GM23248 (cell line): ENCODE data around the gene FURIN. TPM values are rescaled to one million over a fixed set of nuclear protein-coding genes. Genes with fewer than 3 reads are reported as not detected.

ENCODE experiments used
- DNase-seq: peaks from one replicate; pipeline ENCODE4 v3.0.0-alpha.2; 2015
- H2AFZ ChIP-seq: fragments of 200-600 bp; sonication (generic); 2 replicates; pipeline ENCODE4 v1.6.1; 2016; ENCODE audit warnings: antibody characterized with exemption
- H3F3A ChIP-seq: fragments of 200-600 bp; sonication (generic); 2 replicates; pipeline ENCODE4 v1.6.1; 2016; ENCODE audit warnings: mild to moderate bottlenecking, antibody characterized with exemption, mixed run types; ENCODE audit not compliant: insufficient read depth
- H3K27ac ChIP-seq: fragments of 200-600 bp; sonication (generic); 2 replicates; pipeline ENCODE4 v1.5.1; 2016; ENCODE audit warnings: mild to moderate bottlenecking
- H3K27me3 ChIP-seq: fragments of 200-600 bp; sonication (generic); replicated peaks from 2 replicates; pipeline ENCODE4 v1.6.1; 2016; ENCODE audit warnings: mild to moderate bottlenecking; ENCODE audit not compliant: insufficient read depth
- H3K36me3 ChIP-seq: fragments of 200-600 bp; sonication (generic); 2 replicates; pipeline ENCODE4 v1.6.1; 2016; ENCODE audit warnings: low read depth, mild to moderate bottlenecking
- H3K4me1 ChIP-seq: fragments of 200-600 bp; sonication (generic); 2 replicates; pipeline ENCODE4 v1.6.1; 2016; ENCODE audit warnings: mild to moderate bottlenecking; ENCODE audit not compliant: insufficient read depth
- H3K4me2 ChIP-seq: fragments of 200-600 bp; sonication (generic); one replicate; pipeline ENCODE4 v1.6.1; 2016; ENCODE audit warnings: mild to moderate bottlenecking; ENCODE audit not compliant: unreplicated experiment
- H3K4me3 ChIP-seq: fragments of 200-600 bp; sonication (generic); 2 replicates; pipeline ENCODE4 v1.5.1; 2016; ENCODE audit warnings: mild to moderate bottlenecking
- H3K79me2 ChIP-seq: fragments of 200-600 bp; sonication (generic); 2 replicates; pipeline ENCODE4 v1.6.1; 2016; ENCODE audit warnings: mild to moderate bottlenecking; ENCODE audit not compliant: insufficient read depth
- H3K9ac ChIP-seq: fragments of 200-600 bp; sonication (generic); 2 replicates; pipeline ENCODE4 v1.6.1; 2016; ENCODE audit warnings: mild to moderate bottlenecking
- H3K9me2 ChIP-seq: fragments of 200-600 bp; sonication (generic); 2 replicates; pipeline ENCODE4 v1.6.1; 2016; ENCODE audit warnings: mixed run types, mild to moderate bottlenecking, moderate library complexity; ENCODE audit not compliant: insufficient read depth
- H3K9me3 ChIP-seq: fragments of 200-600 bp; sonication (generic); one replicate; pipeline ENCODE4 v1.6.1; 2017; ENCODE audit warnings: low read depth
- H4K20me1 ChIP-seq: fragments of 200-600 bp; sonication (generic); 2 replicates; pipeline ENCODE4 v1.6.0; 2016; ENCODE audit not compliant: insufficient read depth
- EZH2 ChIP-seq: fragments of 200-600 bp; sonication (generic); IDR thresholded peaks from 2 replicates; pipeline ENCODE4 v1.6.1; 2018; ENCODE audit warnings: antibody characterized with exemption, mild to moderate bottlenecking; ENCODE audit not compliant: insufficient read depth, poor library complexity, severe bottlenecking
- EZH2phosphoT487 ChIP-seq: fragments of 200-600 bp; sonication (generic); IDR thresholded peaks from 2 replicates; pipeline ENCODE4 v1.6.1; 2018; ENCODE audit warnings: antibody characterized with exemption, moderate library complexity, mild to moderate bottlenecking, low read depth; ENCODE audit not compliant: insufficient read depth
- WGBS, 2 experiments: methylation state at CpG; one replicate each; pipeline ENCODE4 v1.1.6; 2015 to 2017; ENCODE audit warnings: low lambda C conversion rate in 2 of 2, low coverage in 1 of 2; ENCODE audit errors: missing lambda C conversion rate in 2 of 2; 5-methylcytosine and 5-hydroxymethylcytosine counted together
- in situ Hi-C: fragments of 300-500 bp; cut with MboI; formaldehyde crosslinking; loops from 2 replicates; pipeline ENCODE4 v1.15.0; 2020
- polyA plus RNA-seq: library from polyadenylated mRNA; unstranded; fragments of >200 nt; fragmentation: Nextera tagmentation; extraction: Ambion mirVana; gene quantifications from 2 replicates; pipeline ENCODE4 v1.2.1, GENCODE V29; 2016
- total RNA-seq: library from RNA; depleted of rRNA; stranded (reverse); fragments of >200 nt; shearing (Covaris generic); gene quantifications from 2 replicates; pipeline ENCODE4 v1.2.3, GENCODE V29; 2014

The FURIN gene
- total and polyA plus RNA-seq, 2 experiments from 2014 or later: 13.9 to 50.8 TPM

GRCh38 chr15:90877996-90878395 lies 9.6 kb downstream of the FURIN start:
- H3K9me3 ChIP-seq: no peaks in the 10 kb centered on the region
- TF ChIP-seq EZH2 (no peak), EZH2phosphoT487 (no peak)
- no peak overlapping the region for H3K4me2 ChIP-seq
- in situ Hi-C loops: loop anchor here (25.0 kb wide), 1 partner anchor 566 kb away; no protein-coding TSS in a partner anchor
- H3K27me3 ChIP-seq: no peaks in the 10 kb centered on the region
- peaks cover 5% of the 10 kb centered on the region; the same call in 1 of the 2 replicates for H3K36me3 ChIP-seq
- no peak overlapping the region for H3K9ac ChIP-seq
- WGBS, 2 experiments: 88 to 90% methylated on average over 13 to 14 of the region's 14 CpGs
- no peaks in the 10 kb centered on the region for H4K20me1 ChIP-seq
- no peaks in the 10 kb centered on the region for H3K9me2 ChIP-seq
- peaks cover 36% of the 10 kb centered on the region for H3K79me2 ChIP-seq
- no peak for DNase-seq
- H3F3A ChIP-seq: no peaks in the 10 kb centered on the region; the same call in 1 of the 2 replicates
- H2AFZ ChIP-seq: no peak overlapping the region
- peaks cover 13% of the 10 kb centered on the region for H3K4me1 ChIP-seq
- H3K4me3 ChIP-seq: no peak overlapping the region
- H3K27ac ChIP-seq: no peak overlapping the region

GRCh38 chr15:90878660-90879059 lies 10.3 kb downstream of the FURIN start:
- H3K27me3 ChIP-seq: no peaks in the 10 kb centered on the region
- H3K9ac ChIP-seq: no peak overlapping the region
- 91 to 95% methylated on average over 15 of the region's 15 CpGs for WGBS, 2 experiments
- peaks cover 6% of the 10 kb centered on the region for H3K4me1 ChIP-seq
- H3K4me3 ChIP-seq: no peak overlapping the region
- no peak for TF ChIP-seq EZH2
- no peak for TF ChIP-seq EZH2phosphoT487
- H3K27ac ChIP-seq: no peak overlapping the region
- H3F3A ChIP-seq: no peaks in the 10 kb centered on the region; the same call in 1 of the 2 replicates
- in situ Hi-C loops: loop anchor here (25.0 kb wide), 1 partner anchor 566 kb away; no protein-coding TSS in a partner anchor
- H3K79me2 ChIP-seq: peaks cover 30% of the 10 kb centered on the region
- no peak overlapping the region for H3K4me2 ChIP-seq
- no peak overlapping the region for H2AFZ ChIP-seq
- no peak for DNase-seq
- no peaks in the 10 kb centered on the region for H3K9me3 ChIP-seq
- peaks cover 5% of the 10 kb centered on the region; the same call in 1 of the 2 replicates for H3K36me3 ChIP-seq
- H3K9me2 ChIP-seq: no peaks in the 10 kb centered on the region
- no peaks in the 10 kb centered on the region for H4K20me1 ChIP-seq

DNA sequence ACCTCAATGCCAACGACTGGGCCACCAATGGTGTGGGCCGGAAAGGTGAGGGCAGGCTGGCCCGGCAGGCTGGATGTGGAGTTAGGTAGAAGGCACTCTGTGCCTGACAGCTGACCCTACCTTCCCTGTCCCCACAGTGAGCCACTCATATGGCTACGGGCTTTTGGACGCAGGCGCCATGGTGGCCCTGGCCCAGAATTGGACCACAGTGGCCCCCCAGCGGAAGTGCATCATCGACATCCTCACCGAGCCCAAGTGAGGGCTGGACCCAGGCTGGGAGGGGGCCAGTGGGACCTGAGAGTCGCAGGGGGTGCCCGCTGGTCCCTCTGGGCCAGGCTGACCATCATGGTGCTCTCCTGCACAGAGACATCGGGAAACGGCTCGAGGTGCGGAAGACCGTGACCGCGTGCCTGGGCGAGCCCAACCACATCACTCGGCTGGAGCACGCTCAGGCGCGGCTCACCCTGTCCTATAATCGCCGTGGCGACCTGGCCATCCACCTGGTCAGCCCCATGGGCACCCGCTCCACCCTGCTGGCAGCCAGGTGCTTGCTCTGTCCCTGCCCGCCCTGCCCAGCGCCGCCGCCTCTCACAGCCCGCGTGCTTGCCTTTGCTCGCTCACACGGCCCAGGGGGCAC lies 11.5 kb downstream of the FURIN start:
- in situ Hi-C loops: loop anchor here (10.0 to 25.0 kb wide), 2 partner anchors 225 to 568 kb away; no protein-coding TSS in a partner anchor
- H3K36me3 ChIP-seq: peaks cover 5% of the 10 kb centered on the region; the same call in 1 of the 2 replicates

DNA sequence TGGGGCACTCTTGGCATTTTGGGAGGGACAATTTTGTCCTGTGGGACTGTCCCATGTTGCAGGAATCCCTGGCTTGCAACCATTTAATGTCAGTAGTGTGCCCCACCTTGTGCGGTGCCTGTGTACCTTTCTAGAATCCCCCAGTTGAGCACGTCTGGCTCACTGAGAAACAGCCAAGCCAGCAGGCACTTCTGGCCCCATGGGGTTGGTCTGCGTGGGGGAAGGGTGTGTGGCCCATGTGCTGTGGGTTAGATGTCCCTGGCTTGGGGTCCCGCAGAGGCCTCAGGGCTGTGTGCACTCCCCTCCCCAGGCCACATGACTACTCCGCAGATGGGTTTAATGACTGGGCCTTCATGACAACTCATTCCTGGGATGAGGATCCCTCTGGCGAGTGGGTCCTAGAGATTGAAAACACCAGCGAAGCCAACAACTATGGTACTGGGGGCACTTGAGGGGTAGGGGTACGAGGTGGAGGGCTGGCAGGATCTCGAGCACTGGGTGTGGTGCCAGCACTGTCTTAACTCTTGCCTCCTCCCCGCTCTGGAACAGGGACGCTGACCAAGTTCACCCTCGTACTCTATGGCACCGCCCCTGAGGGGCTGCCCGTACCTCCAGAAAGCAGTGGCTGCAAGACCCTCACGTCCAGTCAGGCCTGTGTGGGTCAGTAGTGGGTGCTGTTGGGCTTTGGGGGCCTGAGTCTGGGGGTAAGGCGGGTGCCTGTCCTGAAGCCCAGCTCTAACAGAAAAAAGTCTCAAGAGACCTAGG lies 12.2 kb downstream of the FURIN start:
- no peak for TF ChIP-seq EZH2
- TF ChIP-seq EZH2phosphoT487: no peak
- Histone ChIP-seq H3K4me3 (no peak overlapping the region), H3K27me3 (no peaks in the 10 kb centered on the region), H3K9ac (no peak overlapping the region), H3K27ac (no peak overlapping the region), H3K4me1 (peaks cover 4% of the 10 kb centered on the region; the same call in 1 of the 2 replicates), H3K79me2 (peaks cover 11% of the 10 kb centered on the region), H3F3A (peaks cover 3% of the 10 kb centered on the region; the same call in 1 of the 2 replicates), H3K36me3 (peaks cover 5% of the 10 kb centered on the region; the same call in 1 of the 2 replicates), H4K20me1 (no peaks in the 10 kb centered on the region), H2AFZ (no peak overlapping the region), H3K9me2 (no peaks in the 10 kb centered on the region), H3K9me3 (no peaks in the 10 kb centered on the region), H3K4me2 (no peak overlapping the region)
- WGBS, 2 experiments: 77 to 79% methylated on average over 15 to 16 of the region's 16 CpGs
- no peak for DNase-seq
- in situ Hi-C loops: loop anchor here (10.0 to 25.0 kb wide), 2 partner anchors 226 to 568 kb away; no protein-coding TSS in a partner anchor

More for the DNA sequence above, 11.5 kb downstream of the FURIN start:
- no peak for TF ChIP-seq EZH2phosphoT487
- no peak for TF ChIP-seq EZH2
- Histone ChIP-seq H2AFZ (no peak overlapping the region), H3K9me3 (no peaks in the 10 kb centered on the region), H4K20me1 (no peaks in the 10 kb centered on the region), H3K4me3 (no peak overlapping the region), H3F3A (no peaks in the 10 kb centered on the region; the same call in 1 of the 2 replicates), H3K27ac (no peak overlapping the region), H3K27me3 (no peaks in the 10 kb centered on the region), H3K4me1 (peaks cover 4% of the 10 kb centered on the region; the same call in 1 of the 2 replicates), H3K4me2 (no peak overlapping the region), H3K9ac (no peak overlapping the region), H3K9me2 (no peaks in the 10 kb centered on the region), H3K79me2 (peaks cover 18% of the 10 kb centered on the region)
- DNase-seq: no peak
- WGBS, 2 experiments: 92% methylated on average over 23 to 35 of the region's 35 CpGs
